Smooth muscle cell (in vitro differentiated cells): Measurements from ENCODE around the gene PAX2. TPM values are rescaled to one million over a fixed set of nuclear protein-coding genes. Genes with fewer than 3 reads are reported as not detected.

Experiments used
- DNase-seq: peaks from one replicate; lab custom pipeline; 2025; ENCODE audit not compliant: unreplicated experiment; lab: John Stamatoyannopoulos, UW
- H2AFZ ChIP-seq: fragments of 200-600 bp; sonication (generic); 2 replicates; pipeline ENCODE4 v1.6.0; 2016; ENCODE audit warnings: antibody characterized with exemption, low read depth, mild to moderate bottlenecking
- H3F3A ChIP-seq: fragments of 200-600 bp; sonication (generic); 2 replicates; pipeline ENCODE4 v1.6.0; 2017; ENCODE audit warnings: antibody characterized with exemption, low read depth
- H3K27ac ChIP-seq: fragments of 200-600 bp; sonication (generic); 2 replicates; pipeline ENCODE4 v1.5.1; 2016; ENCODE audit warnings: low read depth, mild to moderate bottlenecking
- H3K27me3 ChIP-seq: fragments of 200-600 bp; sonication (generic); 2 replicates; pipeline ENCODE4 v1.6.1; 2016; ENCODE audit warnings: low read depth, mild to moderate bottlenecking
- H3K36me3 ChIP-seq: fragments of 200-600 bp; sonication (generic); 2 replicates; pipeline ENCODE4 v1.5.1; 2016; ENCODE audit warnings: low read depth
- H3K4me1 ChIP-seq: fragments of 200-600 bp; sonication (generic); 2 replicates; pipeline ENCODE4 v1.5.1; 2016; ENCODE audit warnings: low read depth
- H3K4me2 ChIP-seq: fragments of 200-600 bp; sonication (generic); 2 replicates; pipeline ENCODE4 v1.6.0; 2016; ENCODE audit warnings: mild to moderate bottlenecking
- H3K4me3 ChIP-seq: fragments of 200-600 bp; sonication (generic); 2 replicates; pipeline ENCODE4 v1.5.1; 2016; ENCODE audit warnings: mild to moderate bottlenecking
- H3K79me2 ChIP-seq: fragments of 200-600 bp; sonication (generic); 2 replicates; pipeline ENCODE4 v1.6.0; 2016; ENCODE audit warnings: low read depth, mild to moderate bottlenecking
- H3K9ac ChIP-seq: fragments of 200-600 bp; sonication (generic); 2 replicates; pipeline ENCODE4 v1.6.0; 2016; ENCODE audit warnings: low read depth
- H3K9me3 ChIP-seq: fragments of 200-600 bp; sonication (generic); replicated peaks from 2 replicates; pipeline ENCODE4 v1.5.1; 2016; ENCODE audit warnings: low read depth
- H4K20me1 ChIP-seq: fragments of 200-600 bp; sonication (generic); 2 replicates; pipeline ENCODE4 v1.6.0; 2016; ENCODE audit warnings: low read depth
- CTCF ChIP-seq: fragments of 200-600 bp; sonication (generic); IDR thresholded peaks from 2 replicates; pipeline ENCODE4 v1.5.1; 2017; ENCODE audit warnings: borderline replicate concordance, mild to moderate bottlenecking, antibody characterized with exemption; ENCODE audit not compliant: insufficient read depth, poor library complexity, severe bottlenecking
- WGBS: methylation state at CpG from one replicate; pipeline ENCODE4 v1.1.7; 2016; ENCODE audit warnings: low lambda C conversion rate; 5-methylcytosine and 5-hydroxymethylcytosine counted together
- polyA plus RNA-seq: library from polyadenylated mRNA; unstranded; fragments of >200 nt; fragmentation: Nextera tagmentation; extraction: Ambion mirVana; gene quantifications from 2 replicates; pipeline ENCODE4 v1.2.1, GENCODE V29; 2016
- total RNA-seq: library from RNA; depleted of rRNA; stranded (reverse); fragments of >200 nt; gene quantifications from 2 replicates; pipeline ENCODE4 v1.2.3, GENCODE V29; 2014

The PAX2 gene
- total and polyA plus RNA-seq, 2 experiments from 2014 or later: not detected

GRCh38 chr10:100792574-100792973, 47.2 kb downstream of the PAX2 start:
- Histone ChIP-seq H3K9ac (no peak overlapping the region), H3F3A (no peaks in the 10 kb centered on the region), H3K27me3 (peaks cover 13% of the 10 kb centered on the region), H3K9me3 (no peaks in the 10 kb centered on the region), H3K79me2 (no peaks in the 10 kb centered on the region), H3K27ac (no peak overlapping the region), H3K36me3 (no peaks in the 10 kb centered on the region), H3K4me3 (no peak overlapping the region), H4K20me1 (no peaks in the 10 kb centered on the region), H2AFZ (no peak overlapping the region), H3K4me2 (no peak overlapping the region), H3K4me1 (peaks cover 4% of the 10 kb centered on the region)
- DNase-seq: no peak
- TF ChIP-seq CTCF: no peak
- WGBS: 72% methylated on average over 8 of the region's 8 CpGs

- Histone ChIP-seq H3K9me3 (no peaks in the 10 kb centered on the region), H3K79me2 (no peaks in the 10 kb centered on the region), H3K27ac (no peak overlapping the region), H3K4me3 (no peak overlapping the region), H3K4me2 (no peak overlapping the region), H3K27me3 (peaks cover 8% of the 10 kb centered on the region), H2AFZ (no peak overlapping the region), H3K36me3 (no peaks in the 10 kb centered on the region), H3K4me1 (no peaks in the 10 kb centered on the region), H4K20me1 (no peaks in the 10 kb centered on the region), H3F3A (no peaks in the 10 kb centered on the region), H3K9ac (no peak overlapping the region)
- no peak for DNase-seq
- no peak for TF ChIP-seq CTCF
- 60% methylated on average over 7 of the region's 7 CpGs for WGBS
These were observed 47.7 kb downstream of the PAX2 start for GRCh38 chr10:100793055-100793454.

GRCh38 chr10:100799881-100800280, 54.5 kb downstream of the PAX2 start:
- Histone ChIP-seq H3K9ac (no peak overlapping the region), H3K4me1 (peaks cover 4% of the 10 kb centered on the region), H3K4me2 (no peak overlapping the region), H3K27me3 (peaks cover 24% of the 10 kb centered on the region), H3K79me2 (no peaks in the 10 kb centered on the region), H4K20me1 (no peaks in the 10 kb centered on the region), H3K4me3 (no peak overlapping the region), H2AFZ (no peak overlapping the region), H3K27ac (no peak overlapping the region), H3K9me3 (no peaks in the 10 kb centered on the region), H3F3A (no peaks in the 10 kb centered on the region), H3K36me3 (no peaks in the 10 kb centered on the region)
- WGBS: 94% methylated on average over 7 of the region's 7 CpGs
- DNase-seq: no peak
- TF ChIP-seq CTCF: no peak

GRCh38 chr10:100800931-100801330, 55.5 kb downstream of the PAX2 start:
- no peak overlapping the region for H3K4me3 ChIP-seq
- H3K4me1 ChIP-seq: peaks cover 4% of the 10 kb centered on the region
- DNase-seq: no peak
- no peak overlapping the region for H3K4me2 ChIP-seq
- H3K27me3 ChIP-seq: peaks cover 27% of the 10 kb centered on the region
- H3F3A ChIP-seq: no peaks in the 10 kb centered on the region
- WGBS: 93% methylated on average over 4 of the region's 4 CpGs
- H3K9me3 ChIP-seq: no peaks in the 10 kb centered on the region
- no peak overlapping the region for H3K9ac ChIP-seq
- TF ChIP-seq CTCF: no peak
- no peak overlapping the region for H2AFZ ChIP-seq
- no peaks in the 10 kb centered on the region for H3K79me2 ChIP-seq
- no peaks in the 10 kb centered on the region for H4K20me1 ChIP-seq
- no peak overlapping the region for H3K27ac ChIP-seq
- no peaks in the 10 kb centered on the region for H3K36me3 ChIP-seq
